Mesothelial cell of epicardium (in vitro differentiated cells): Measurements from ENCODE around the gene ACTN4. TPM values are rescaled to one million over a fixed set of nuclear protein-coding genes. Genes with fewer than 3 reads are reported as not detected.

Source experiments
- DNase-seq, 2 experiments: peaks; one replicate each; pipeline ENCODE4 v3.0.0; 2021; ENCODE audit warnings: low spot score in 2 of 2; ENCODE audit not compliant: unreplicated experiment in 2 of 2
- H3K27ac Mint-ChIP-seq: 2 replicates; pipeline ENCODE4 v1.8.0; 2021; ENCODE audit warnings: mixed read lengths
- H3K27me3 Mint-ChIP-seq: 2 replicates; pipeline ENCODE4 v1.8.0; 2021; ENCODE audit warnings: low read depth, mixed read lengths
- H3K36me3 Mint-ChIP-seq: 2 replicates; pipeline ENCODE4 v1.8.0; 2021; ENCODE audit warnings: mixed read lengths
- H3K4me1 Mint-ChIP-seq: 2 replicates; pipeline ENCODE4 v1.8.0; 2021; ENCODE audit warnings: mixed read lengths
- H3K4me3 Mint-ChIP-seq: 2 replicates; pipeline ENCODE4 v1.8.0; 2021; ENCODE audit warnings: mild to moderate bottlenecking, moderate library complexity, mixed read lengths
- H3K9me3 Mint-ChIP-seq: 2 replicates; pipeline ENCODE4 v1.8.0; 2021; ENCODE audit warnings: mixed read lengths
- CTCF ChIP-seq: fragments of 200-600 bp; sonication (generic); IDR thresholded peaks from one replicate; pipeline ENCODE4 v1.5.0; 2021; ENCODE audit warnings: antibody characterized with exemption; ENCODE audit not compliant: unreplicated experiment
- total RNA-seq: library from RNA; stranded (reverse); gene quantifications from 3 replicates; pipeline ENCODE4 v1.2.1, GENCODE V29; 2021

The ACTN4 gene
- total RNA-seq, 1 donor from 2014 or later, result 452 TPM

DNA sequence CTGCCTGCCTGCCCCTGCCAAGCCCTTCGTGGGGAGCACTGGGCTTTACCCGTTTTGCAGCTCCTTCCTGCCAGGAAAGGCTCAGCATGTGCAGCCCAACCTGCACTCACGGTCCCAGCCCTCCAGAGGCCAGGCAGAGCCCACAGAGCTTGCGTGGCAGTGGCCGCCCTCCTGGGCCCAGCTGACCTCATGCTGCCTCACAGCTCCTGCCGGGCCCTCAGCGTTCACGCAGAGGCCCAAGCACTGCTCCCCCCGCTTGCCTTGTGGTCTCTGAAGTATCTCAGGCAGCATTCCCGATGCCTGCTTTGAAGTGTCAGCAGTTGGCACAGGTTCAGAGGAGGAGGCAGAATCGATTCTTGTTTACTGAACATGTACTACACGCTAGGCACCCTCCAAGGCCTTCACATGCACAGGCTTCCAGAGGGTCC, 64.3 kb downstream of the ACTN4 start:
- TF ChIP-seq CTCF, result no peak
- H3K27ac Mint-ChIP-seq, result no peak overlapping the region
- H3K27me3 Mint-ChIP-seq, result no peaks in the 10 kb centered on the region
- H3K4me3 Mint-ChIP-seq, result no peak overlapping the region
- no peaks in the 10 kb centered on the region for H3K9me3 Mint-ChIP-seq
- peaks cover 16% of the 10 kb centered on the region for H3K36me3 Mint-ChIP-seq
- DNase-seq, result no peak
- no peaks in the 10 kb centered on the region for H3K4me1 Mint-ChIP-seq

DNA sequence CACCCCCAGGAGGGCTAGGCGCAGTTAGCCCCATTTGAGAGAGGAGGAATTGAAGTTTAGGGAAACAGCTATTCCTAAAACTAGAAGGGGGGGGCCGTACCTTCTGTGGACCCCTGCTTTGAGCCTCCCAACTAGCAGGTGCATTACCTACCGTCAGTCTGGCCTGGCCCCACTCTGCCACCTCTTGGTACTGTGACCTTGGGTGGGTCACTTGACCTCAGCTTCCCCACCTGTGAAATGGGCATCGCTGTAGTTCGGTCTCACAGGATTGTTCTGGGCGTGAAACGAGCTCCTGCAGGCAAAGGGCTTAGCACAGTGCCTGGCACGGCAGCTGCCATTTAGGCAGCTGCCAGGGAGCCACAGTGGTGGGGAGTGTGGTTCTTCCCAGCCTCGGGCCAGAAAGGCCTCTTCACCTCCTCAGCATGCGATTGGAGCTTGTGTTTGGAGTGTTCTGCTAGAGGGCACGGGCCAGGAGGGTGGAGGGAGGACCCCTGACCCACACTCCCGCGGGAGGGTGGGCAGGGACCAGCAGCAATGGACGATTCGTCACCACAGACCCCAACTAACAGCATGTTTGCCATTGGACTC, 64.8 kb downstream of the ACTN4 start:
- Mint-ChIP-seq H3K36me3 (peaks cover 13% of the 10 kb centered on the region), H3K27ac (no peak overlapping the region), H3K4me3 (no peak overlapping the region)

DNA sequence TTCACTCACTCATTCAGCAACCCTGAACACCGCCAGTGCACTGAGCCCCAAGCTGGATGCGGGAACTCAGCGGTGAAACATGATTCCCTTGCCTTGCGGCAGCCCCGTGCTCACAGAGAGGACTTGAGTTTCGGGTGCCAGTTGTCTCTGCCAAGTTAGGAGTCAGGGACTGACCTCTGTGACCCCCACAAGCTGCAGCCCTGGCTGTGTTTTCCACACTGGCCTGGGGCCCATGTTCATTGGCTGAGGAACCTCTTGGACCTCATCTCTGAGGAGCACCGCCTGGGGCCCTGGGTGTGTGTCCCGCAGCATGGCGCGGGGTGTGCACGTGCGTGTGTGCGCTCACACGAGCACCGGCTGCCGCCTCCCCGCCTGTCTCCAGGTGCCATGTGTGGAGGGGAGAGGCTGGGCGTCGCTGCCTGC, 65.8 kb downstream of the ACTN4 start:
- no peaks in the 10 kb centered on the region for H3K4me1 Mint-ChIP-seq

More for the DNA sequence above, 64.8 kb downstream of the ACTN4 start:
- no peaks in the 10 kb centered on the region for H3K9me3 Mint-ChIP-seq
- no peaks in the 10 kb centered on the region for H3K4me1 Mint-ChIP-seq
- no peak for DNase-seq
- TF ChIP-seq CTCF, result no peak
- no peaks in the 10 kb centered on the region for H3K27me3 Mint-ChIP-seq

DNA sequence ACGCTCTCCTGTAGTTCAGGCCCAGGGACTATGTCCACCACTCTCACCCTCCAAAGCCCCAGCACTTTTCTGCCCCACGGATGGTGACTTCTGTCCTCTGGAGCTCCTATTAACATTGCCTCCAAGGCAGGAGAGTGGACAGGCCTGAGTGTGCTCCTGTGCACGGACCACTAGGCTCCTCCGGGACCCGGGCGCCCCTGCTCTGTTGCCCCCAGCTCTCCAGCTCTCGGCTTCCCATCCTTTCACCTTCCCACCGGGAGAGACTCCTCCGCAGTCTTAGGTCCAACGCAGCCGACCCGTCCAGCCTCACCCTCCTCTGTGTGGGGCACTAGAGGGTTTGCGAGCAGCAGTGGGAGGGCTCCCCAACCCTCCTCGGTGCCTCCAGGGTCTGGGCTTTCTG, 66.4 kb downstream of the ACTN4 start:
- Mint-ChIP-seq H3K4me3 (no peak overlapping the region), H3K36me3 (peaks cover 9% of the 10 kb centered on the region), H3K9me3 (no peaks in the 10 kb centered on the region), H3K4me1 (peaks cover 3% of the 10 kb centered on the region), H3K27ac (no peak overlapping the region), H3K27me3 (no peaks in the 10 kb centered on the region)
- TF ChIP-seq CTCF, result no peak
- no peak for DNase-seq

More for the DNA sequence above, 65.8 kb downstream of the ACTN4 start:
- Mint-ChIP-seq H3K27ac (no peak overlapping the region), H3K4me3 (no peak overlapping the region), H3K9me3 (no peaks in the 10 kb centered on the region), H3K36me3 (peaks cover 11% of the 10 kb centered on the region), H3K27me3 (no peaks in the 10 kb centered on the region)
- DNase-seq, result no peak
- TF ChIP-seq CTCF, result no peak

DNA sequence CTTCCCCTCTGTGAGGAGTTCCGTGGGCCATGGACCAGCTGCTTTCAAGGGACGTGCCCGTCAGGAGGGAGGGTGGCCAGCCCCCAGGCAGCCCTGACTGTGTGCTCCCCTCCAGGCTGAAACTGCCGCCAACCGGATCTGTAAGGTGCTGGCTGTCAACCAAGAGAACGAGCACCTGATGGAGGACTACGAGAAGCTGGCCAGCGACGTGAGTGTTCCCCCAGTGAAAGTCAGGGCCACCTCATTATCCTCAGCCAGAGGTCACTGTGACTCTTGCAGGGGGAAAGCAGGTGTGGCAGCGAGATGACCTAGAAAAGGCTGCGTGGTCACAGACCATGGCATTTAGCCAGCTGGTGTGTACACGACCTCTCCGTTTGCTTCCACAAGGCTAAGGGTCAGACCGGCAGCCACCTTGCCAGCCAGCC, 66.9 kb downstream of the ACTN4 start:
- Mint-ChIP-seq H3K36me3 (peaks cover 9% of the 10 kb centered on the region), H3K9me3 (no peaks in the 10 kb centered on the region), H3K27ac (no peak overlapping the region), H3K4me3 (no peak overlapping the region), H3K27me3 (no peaks in the 10 kb centered on the region), H3K4me1 (peaks cover 5% of the 10 kb centered on the region)
- no peak for TF ChIP-seq CTCF
- DNase-seq, result no peak
